NOMO-1 treated with DMSO at 0.1 percent for 48 hours (cell line): Measurements from ENCODE around the gene PLA2G2F.
"Not testable (repeated sequence)": the region's sequence is repeated elsewhere in the genome, so short reads cannot be mapped to it uniquely, and the experiment has no call there.

Source experiments
- DNase-seq: peaks from one replicate; lab custom pipeline; 2025; ENCODE audit not compliant: unreplicated experiment; lab: John Stamatoyannopoulos, UW

The PLA2G2F gene

DNA sequence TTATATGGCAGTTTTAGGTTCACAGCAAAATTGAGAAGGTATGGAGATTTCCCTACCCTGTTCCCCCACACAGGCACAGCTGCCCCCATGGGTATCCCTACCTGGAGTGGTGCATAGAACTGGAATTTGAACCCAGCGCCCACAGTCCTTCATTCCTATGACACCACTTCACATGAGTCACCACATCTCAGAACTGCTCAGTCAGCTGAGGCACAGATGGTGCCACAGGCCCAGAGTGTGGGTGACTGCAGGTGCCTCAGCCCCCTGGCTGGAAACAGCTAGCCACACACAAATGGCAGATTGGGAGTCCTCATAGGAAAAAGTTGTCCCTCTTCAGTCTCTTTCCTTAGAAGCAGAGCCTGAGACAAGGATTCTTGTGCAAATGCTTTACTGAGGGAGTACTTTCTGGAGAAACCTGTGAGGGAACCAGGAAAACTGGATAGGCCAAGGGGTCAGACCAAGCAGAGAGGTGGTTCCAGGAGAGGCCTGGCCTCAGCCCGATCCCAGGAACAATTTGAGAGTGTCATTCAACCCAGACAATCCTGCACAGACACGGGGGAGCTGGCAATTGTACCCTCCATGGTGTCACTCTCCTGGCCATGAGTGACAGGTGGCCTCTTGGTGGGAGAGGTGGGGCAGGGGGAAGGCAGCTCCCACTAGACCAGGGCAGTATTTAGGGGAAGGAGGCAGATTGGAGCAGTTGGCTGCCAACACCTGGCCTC lies 26.7 kb upstream of the PLA2G2F start:
- DNase-seq, result no peak

GRCh38 chr1:20114021-20114648 lies 25.0 kb upstream of the PLA2G2F start:
- DNase-seq, result no peak

- no peak for DNase-seq
Observed at GRCh38 chr1:20115479-20115878, 23.6 kb upstream of the PLA2G2F start.

- DNase-seq, result no peak
Observed at GRCh38 chr1:20115916-20116315, 23.2 kb upstream of the PLA2G2F start.

DNA sequence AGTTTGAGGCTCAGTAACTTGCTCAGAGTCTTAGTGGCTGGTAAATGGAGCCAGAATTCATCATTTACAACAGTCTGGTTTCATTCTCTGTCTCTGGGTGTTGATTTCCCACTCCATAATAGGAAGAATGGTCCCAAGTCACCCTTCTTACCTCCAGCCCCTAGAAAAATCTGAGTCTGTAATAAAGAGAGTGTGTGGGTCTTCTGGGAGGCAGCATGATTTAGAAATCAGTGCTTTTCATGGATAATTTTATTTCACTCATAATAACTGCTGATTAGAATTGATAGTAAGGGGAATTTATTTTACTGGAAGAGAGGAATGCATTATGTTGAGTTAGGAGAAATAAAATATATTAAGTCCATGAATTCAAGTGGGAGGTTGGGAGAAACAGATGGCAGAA lies 21.9 kb upstream of the PLA2G2F start:
- no peak for DNase-seq

- DNase-seq, result peak; percentile 11
Observed at GRCh38 chr1:20119347-20119746, 19.8 kb upstream of the PLA2G2F start, which contains the start of gene PLA2G2D. Gene PLA2G2D (minus strand): TSS chr1:20119536. CDS start chr1:20119498, 38 bp downstream.

GRCh38 chr1:20120796-20121195 lies 18.3 kb upstream of the PLA2G2F start:
- no peak for DNase-seq

DNA sequence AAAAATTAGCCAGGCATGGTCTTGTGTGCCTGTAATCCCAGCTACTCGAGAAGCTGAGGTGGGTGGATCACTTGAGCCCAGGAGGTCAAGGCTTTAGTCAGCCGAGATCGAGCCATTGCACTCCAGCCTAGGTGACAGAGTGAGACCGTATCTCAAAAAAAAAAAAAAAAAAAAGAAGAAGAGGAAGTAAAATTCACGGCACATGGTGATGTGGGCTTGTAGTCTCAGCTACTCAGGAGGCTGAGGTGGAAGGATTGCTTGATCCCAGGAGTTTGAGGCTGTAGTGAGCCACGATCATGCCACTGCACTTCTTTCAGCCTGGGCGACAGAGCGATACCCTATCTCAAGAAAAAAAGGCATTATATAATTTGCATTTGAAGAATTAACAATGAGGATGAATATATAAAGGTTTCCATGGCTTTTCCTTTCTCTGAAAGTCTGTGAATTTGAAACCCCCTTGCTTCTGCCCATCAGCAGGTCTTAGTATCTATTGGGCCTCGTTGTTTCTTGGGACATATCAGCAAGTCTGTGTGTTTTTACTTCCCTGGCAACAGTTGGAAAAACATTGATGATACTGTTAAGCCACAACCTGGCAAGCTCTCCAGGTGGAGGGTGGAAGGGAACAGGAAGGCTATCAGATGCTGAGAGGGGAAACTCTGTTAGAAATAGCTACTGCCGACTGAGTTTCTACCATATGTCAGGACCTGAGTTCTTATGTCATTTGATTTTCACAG lies 15.2 kb upstream of the PLA2G2F start:
- peak; percentile 7 for DNase-seq

DNA sequence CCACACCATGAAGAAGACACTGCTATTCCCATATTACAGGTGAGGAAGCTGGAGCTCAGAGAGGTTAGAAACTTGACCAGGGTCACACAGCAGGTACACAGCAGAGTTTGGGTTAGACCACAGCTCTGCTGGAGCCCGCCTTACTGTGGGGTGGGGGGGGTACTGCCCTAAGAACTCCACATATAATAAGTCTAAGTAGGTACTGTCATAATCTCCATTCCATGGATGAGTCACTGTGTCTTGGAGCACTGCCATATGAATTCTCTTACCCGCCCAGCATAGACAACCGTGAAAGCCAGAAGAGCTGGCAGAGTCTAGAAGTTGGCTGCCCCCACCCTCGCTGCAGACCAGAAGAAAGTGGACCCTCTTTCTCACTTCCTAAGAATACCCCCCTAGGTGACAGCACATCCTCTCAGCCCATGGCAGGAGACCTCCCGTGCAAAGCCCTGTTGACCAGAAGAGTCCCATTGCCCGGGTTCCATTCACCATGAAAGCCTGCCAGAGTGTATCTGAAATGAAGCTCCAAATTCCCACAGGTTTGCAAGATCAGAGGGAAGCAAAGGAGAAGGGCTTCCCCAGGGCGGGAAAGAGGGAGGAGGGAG lies 14.6 kb upstream of the PLA2G2F start:
- DNase-seq, result no peak

- DNase-seq, result no peak
Observed at GRCh38 chr1:20125100-20125499, 14.0 kb upstream of the PLA2G2F start.

- DNase-seq, result no peak
Observed at GRCh38 chr1:20126041-20126805, 12.9 kb upstream of the PLA2G2F start.

DNA sequence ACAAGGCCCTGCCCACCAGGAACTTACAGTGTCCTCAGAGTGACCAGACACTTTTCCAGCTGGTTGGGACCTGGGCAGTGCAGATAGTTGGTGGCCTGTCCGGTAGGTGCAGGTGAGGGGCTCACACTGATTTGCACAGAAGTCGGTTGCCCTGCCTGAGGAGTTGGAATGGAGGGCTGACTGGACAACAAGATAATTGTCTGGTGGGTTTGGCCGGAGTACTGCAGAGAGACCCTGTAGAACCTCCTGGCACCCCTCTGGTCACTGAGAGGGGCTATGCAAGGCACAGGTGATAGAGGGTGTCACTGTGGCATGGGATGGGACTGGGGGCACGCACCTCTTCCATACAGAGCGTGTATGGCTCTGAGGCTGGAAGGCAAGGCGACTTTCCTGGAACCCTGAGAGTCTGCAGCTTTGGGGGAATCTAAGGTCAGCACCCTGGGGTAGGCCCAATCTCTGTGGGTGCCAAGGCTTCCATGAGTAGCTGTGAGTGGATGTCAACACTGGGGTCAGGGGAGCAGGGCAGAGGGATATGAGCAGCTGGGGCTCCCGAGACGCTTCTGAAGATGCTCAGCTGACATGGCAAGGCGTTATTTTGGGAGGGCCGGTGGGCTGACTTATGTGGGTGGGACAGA lies 12.2 kb upstream of the PLA2G2F start:
- DNase-seq, result no peak

GRCh38 chr1:20130518-20130917 lies 8.6 kb upstream of the PLA2G2F start:
- DNase-seq, result not testable (repeated sequence)

DNA sequence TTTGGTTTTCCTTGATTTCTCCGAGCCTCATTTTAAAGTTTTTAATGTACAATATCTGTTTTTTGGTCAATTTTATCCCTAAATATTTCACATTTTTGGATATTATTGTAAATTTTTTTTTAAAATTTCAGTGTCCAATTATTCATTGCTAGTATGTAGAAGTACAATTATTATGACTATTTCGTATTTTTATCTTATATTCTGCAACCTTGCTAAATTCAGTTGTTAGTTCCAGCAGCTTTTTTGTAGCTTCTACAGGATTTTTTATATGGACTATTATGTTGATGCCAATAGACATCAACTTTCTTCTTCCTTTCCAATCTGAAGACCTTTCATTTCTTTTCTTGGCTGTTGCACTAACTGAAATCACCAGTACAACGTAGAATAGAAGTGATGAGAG lies 4.1 kb upstream of the PLA2G2F start:
- no peak for DNase-seq

DNA sequence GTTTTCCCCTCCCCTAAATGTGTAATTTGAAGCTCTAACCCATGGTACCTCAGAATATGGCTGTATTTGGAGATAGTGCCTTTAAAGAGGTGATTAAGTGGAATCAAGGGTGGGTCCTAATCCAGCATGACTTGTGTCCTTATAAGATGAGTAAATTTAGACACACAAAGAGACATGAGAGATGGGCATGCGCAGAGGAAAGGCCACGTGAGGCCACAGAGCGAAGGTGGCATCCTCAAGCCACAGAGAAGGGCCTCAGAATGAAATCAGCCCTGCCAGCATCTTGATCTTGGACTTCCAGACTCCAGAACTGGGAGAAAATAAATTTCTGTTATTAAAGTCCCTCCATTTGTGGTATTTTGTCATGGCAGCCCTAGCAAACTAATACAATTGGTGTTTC lies 2.9 kb upstream of the PLA2G2F start:
- DNase-seq, result no peak

- DNase-seq, result no peak
Observed at GRCh38 chr1:20137055-20137454, 2.1 kb upstream of the PLA2G2F start.

GRCh38 chr1:20137604-20138003 lies 1.5 kb upstream of the PLA2G2F start:
- DNase-seq, result no peak

DNA sequence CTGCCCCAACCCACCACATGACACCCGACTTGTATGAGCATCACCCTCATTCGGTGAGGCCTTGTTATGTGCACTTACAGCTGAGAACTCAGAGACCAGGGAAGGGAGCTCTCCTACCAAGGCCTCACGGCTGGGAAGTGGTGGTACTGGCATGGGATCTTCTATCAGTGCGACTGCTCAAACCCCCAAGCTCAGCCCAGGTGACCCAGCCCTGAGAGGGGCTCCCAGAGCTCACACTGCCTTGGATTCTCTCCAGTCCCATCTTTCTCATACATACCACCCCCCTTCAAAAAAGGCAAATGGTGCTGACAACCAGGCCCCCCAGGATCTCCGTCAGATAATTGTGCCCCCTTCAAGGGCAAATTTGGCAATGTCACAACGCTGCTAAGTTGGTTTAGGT lies 777 bp upstream of the PLA2G2F start:
- DNase-seq, result no peak

DNA sequence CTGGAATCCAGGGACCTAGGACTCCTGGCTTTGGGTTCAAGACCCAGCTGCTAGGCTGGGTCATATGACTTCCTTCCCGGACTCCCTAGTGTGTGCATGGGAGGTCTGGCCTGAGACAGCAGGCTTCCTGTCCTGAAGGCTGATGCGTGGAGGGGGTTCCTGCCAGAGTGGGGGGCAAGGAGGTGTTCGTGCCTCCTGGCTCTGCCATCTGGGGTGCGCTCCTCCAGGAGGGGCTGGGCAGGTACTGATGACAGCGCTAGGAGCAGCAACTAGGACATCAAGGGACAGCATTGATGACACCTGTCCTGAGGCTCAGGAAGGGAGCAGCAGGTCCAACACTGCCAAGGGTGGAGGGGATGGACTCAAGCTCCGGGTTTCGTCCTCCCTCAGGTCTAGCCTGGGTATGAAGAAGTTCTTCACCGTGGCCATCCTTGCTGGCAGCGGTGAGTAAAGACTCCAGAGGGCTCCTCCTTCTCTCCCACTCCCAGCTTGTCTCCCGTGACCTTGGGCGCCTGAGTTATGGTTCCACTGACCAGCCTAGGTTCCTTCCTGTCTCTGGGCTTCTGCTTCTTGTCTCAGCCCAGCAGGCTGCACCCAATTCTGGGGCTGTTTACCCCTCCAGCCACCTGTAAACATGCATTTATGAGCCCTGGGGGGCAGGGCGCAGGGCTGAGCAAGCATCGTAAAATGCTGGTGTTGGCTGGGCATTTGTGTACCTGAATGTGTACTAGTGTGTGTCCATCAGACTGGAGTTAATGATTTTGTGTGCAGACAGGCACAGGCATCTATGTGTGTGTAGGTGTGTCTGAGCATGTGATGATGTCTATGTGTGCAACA lies 871 bp downstream of the PLA2G2F start:
- no peak for DNase-seq

- DNase-seq, result no peak
Observed at GRCh38 chr1:20141001-20141400, 1.9 kb downstream of the PLA2G2F start.
